GM21515 (cell line): ENCODE measurements around the gene ARHGEF10L.

Experiments used
- ATAC-seq: cut with Tn5 transposase; IDR thresholded peaks from one replicate; pipeline ENCODE4 v1.9.1; 2021; ENCODE audit not compliant: unreplicated experiment

Gene ARHGEF10L

DNA sequence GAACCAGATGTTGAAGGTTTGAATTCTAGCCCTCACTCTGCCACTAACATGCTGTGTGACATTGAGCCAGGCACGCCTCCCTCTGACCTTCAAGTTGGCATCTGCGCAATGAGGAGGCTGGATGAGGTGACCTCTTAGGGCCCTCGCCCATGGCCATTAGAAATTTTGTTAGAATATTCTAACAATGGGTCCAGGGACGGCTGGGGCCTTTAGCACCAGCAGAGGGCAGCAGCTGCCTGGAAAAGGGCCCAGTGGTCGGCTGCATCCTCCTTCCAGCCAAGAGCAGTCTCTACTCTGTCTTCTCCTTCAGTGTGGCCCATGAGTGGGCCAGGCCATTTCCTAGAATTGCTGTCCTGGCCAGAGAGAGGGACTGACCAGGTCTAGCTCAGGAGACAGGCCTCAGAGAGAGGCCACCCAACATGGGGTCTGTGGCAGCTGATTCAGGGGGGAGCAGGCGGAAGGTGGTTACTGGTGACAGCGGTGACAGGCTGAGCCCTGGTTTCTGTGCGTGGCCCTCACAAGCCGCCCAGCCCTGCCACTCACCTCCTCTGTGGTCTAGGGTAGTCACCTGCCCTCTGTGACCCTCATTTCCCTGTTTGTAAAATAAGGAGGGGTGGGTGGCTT lies 114.3 kb downstream of the ARHGEF10L start:
- no peak for ATAC-seq

DNA sequence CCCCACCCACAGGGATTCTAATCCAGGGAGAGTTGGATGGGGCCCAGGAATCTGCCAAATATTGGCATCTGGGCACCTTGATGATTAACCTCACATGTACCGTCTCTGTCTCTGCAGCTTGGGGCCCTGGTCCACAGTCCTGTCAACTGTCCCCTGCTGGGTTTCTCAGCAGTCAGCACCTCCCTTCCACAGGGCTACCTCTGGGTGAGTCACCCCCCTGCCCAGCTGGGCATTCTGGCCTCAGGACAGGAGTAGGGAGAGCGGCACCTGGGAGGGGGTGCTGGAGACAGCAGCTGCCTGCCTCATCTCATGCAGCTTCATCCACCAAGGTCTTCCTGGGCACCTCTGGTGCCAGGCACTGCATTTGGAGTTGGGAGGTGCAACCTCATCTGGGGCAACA lies 115.0 kb downstream of the ARHGEF10L start:
- ATAC-seq: no peak

DNA sequence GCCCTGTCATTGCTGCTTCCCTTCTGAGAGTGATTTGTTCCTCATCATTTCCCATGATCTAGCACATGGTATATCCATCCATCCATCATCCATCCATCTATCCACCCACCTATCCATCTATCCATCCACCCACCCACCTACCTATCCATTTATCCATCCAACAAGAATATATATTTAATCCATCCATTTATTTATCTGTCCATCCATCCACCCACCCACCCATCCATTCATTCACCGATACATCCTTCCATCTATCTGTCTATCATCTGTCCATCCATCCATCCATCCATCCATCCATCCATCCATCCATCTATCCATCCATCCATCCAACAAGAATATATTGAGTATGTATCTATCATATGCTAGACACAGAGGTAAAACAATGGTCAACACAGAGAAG lies 115.7 kb downstream of the ARHGEF10L start:
- no peak for ATAC-seq

DNA sequence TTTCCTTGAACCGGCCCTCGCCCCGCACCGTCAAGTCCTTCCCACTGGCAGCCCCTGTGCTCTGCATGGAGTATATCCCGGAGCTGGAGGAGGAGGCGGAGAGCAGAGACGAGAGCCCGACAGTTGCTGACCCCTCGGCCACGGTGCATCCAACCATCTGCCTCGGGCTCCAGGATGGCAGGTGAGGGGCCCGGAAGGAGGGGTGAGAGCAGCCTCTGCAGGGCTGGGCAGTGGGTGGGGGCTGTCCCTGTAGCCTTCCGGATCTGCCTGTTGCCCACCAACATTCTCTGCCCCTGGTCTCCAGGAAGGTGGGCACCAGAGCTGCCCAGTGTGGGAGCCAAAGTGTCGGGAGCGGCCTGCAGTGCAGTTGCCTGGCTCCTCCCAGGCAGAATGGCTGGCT lies 116.4 kb downstream of the ARHGEF10L start:
- ATAC-seq: no peak

DNA sequence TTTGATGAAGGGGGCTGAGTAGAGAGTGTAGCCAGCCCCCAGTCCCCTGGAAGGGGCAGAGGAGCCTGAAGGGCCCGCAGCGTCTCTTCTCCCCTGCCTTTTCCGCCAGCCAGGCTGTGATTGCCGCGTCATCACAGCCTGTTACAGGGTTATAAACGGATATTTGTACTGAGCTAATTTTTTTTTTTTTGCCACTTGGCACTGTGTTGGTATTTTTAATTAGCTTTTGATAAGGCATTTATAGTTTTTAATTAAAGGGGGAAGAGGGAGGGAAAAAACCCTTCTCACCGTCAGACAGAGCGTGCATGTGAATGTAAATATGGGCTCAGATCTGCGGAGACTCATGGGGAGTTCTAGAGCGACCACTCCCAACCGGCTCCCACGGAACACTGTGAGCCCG lies 117.9 kb downstream of the ARHGEF10L start:
- ATAC-seq: no peak

DNA sequence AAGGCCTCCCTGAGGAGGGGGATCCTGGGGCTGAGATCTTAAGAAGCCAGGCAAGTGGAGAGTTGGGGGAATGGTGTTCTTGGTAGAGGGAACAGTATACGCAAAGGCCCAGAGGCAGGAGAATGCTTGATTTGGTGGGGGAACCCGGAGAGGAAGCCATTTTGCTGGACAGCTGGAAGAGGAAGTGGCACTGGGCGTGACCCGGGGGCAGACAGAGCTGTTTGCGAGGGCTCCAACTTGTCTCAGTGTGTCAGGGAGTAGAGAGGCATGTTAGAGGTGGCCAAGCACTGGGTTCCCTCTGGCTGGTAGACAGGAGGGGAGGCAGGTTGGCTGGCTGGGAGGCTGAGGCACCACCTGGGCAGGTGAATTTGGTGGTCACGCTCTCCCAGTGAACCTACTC lies 119.3 kb downstream of the ARHGEF10L start:
- no peak for ATAC-seq

DNA sequence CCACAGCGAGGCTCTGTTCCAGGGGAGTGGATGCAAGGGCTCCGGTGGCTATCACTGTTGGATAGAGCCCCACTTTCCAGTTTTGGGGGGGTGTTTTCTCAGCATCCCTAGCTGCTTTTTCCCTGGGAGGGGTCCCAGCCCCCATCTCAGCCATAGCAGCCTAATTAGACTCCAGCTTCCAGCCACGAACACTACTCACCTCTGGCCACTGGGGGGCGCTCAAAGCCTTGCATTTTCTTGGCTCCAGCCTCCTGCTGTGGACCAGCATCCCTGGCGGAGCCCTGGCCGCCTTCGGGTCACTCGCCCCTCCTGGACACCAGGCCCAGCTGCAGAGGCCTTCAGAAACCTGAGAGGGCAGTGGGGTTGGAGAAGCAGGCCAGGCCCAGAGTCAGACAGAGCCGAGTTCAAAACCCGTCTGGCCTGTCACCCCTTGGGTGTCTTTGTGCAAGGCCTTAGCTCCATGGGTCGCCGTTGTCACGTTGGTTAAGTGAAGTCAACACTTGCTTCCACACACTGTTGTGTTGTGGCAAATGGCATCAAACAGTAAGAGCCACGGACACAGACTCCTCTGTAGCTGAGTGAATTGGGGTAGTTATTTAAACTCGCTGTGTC lies 122.2 kb downstream of the ARHGEF10L start:
- ATAC-seq: no peak

DNA sequence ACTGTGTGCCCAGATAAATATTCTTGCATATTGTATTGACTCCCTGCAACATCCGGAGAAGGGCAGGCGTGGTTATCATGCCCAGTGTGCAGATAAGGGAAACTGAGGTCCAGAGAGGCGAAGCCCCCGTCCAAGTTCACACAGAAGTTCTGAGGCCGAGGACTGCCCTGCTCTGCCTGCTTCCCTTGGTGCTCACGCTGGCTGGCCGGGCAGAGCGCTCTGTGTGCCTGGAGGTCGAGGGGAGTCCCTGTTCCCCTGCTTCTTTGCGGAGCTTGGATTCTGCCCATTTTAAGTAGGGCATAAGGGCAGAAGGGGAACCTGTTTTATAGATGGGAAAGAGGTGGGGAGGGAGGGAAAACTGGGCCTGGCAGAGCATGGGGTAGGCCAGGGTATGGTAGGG lies 122.8 kb downstream of the ARHGEF10L start:
- no peak for ATAC-seq

DNA sequence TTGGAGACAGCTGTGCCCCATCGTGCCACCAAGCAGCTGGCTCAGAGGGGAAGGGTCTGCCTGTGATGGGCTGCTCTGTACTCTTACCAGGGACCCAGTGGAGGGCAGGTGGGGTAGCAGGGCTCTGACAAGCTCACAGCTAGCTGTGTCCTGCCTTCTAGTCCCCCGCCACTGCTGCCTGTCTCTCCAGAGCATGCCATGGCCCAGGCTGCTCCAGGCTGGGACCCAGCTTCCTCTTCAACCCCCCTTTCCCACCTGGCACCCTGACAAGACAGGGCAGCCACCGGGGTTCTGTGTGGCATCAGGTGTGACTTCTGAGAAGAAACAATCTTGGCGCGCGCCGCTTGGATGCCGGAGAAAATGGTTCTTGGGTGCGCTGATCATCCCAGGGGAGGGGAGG lies 123.3 kb downstream of the ARHGEF10L start:
- no peak for ATAC-seq

DNA sequence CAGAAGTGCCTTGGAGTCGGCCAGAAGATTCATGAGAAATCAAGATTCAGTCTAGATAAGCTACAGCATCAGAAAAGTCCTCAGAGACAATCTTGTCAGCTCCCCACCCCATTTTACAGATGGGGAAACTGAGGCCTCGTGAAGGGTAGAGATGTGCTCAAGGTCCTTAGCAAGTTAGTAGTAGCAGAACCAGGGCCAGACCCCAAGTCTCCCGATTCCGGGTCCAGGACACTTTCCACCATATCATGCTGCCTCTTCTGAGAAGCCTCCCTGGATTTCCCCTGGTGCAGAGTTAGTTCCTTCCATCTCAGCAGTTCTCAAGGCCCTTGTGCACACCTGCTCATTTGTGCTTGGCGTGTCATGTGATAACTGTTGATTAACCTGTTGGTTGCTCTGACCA lies 124.1 kb downstream of the ARHGEF10L start:
- no peak for ATAC-seq

DNA sequence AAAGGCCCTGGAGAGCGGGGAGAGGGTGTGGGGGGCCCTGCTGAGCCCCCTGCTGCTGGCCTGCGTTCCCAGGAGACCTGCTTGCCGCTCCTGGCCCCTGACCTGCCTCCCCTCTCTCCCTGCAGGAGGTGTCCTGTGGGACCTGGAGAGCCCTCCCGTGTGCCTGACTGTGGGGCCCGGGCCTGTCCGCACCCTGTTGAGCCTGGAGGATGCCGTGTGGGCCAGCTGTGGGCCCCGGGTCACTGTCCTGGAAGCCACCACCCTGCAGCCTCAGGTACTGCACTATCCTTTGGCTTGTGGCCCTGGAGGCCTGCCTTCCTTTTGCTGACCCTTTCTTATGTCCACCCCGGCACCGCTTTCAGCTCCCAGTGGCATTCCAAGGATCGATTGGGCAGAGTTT lies 124.8 kb downstream of the ARHGEF10L start:
- no peak for ATAC-seq

DNA sequence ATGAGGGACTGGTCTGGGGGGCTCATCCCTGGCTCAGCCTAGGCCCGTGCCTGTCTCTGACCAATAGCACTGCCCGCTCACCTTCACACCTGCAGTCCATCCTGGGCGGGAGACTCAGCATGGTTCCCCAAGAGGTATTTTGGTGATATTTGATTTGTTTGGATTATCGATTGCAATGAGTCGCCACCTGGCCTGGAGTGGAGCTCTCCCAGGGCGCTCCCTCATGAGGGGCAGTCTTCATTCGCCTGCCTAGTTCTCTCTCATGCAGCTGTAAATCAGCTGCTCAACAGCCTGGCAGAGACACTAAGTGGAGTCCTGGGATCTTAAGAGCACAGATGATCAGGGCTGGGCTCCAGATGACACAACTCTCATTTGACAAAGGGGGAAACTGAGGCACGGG lies 125.6 kb downstream of the ARHGEF10L start:
- no peak for ATAC-seq

DNA sequence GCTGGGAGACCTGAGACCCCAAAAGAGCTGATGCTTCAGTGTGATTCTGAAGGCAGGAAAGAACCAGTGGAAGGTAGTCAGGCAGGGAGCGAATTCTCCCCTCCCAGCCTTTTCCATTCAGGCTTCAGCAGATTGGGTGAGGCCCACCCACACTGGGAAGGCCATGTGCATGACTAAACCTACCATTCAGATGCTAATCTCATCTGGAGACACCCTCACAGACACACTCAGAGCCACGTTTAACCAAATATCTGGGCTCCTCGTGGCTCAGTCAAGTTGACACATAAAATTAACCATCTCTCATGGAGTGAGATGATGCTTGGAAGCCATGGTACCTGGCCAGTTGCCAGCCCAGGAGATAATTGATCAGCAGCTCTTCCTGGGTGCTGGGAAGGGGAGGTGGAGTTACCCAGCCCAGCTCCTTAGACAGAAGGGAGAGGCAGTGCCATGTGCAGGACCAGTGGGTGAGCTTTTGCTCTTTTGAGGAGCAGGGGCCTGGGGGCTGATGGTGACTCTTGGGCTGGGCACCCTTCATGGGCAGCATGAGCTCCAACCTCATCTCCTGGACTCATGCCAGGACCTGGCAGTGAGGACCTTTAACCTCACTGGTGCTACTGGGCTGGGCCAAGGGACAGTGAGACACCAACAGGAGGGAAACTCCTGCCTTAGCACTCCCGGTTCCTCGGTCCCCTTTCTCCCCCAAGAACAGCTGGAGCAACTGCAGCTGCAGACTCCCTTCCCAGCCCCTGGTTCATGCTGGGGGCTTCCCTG lies 126.6 kb downstream of the ARHGEF10L start:
- no peak for ATAC-seq

DNA sequence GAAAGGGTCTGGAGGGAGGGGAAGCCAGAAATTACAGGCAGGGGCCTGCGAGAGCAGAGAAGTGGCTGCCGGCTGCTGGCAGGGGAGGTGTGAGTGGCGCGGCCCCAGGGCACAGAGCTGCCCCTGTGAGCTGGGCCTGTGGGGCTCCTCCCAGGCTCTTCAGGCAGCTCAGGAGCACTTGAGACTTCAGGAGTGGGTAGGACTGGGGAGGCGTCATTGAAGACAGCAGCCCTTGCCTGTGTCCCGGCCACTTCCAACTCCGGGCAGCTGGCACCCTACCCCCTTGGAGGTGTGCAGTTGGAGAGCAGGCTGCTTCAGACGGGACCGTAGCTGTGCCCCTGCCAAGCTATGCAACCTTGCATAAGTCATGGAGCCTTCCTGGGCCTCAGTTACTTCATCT lies 128.1 kb downstream of the ARHGEF10L start:
- no peak for ATAC-seq

DNA sequence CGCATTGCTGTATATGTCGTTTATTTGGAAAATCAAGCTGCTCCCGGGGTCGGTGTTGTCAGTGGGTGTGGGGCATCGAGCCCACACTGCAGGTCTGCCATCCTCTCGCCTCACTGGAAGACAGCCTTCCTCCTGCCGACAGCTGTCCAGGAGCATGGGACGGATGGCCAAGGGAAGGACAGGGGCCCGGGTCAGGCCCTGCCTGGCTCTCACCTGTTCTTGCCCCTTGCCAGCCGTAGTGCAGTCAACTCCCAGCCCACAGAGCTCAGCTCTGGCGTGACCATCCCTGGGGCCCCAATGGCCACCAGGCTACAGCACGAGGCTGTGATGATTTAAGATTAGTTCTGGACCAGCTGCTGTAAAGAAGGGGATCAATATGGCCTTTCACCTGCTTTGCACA lies 128.7 kb downstream of the ARHGEF10L start:
- no peak for ATAC-seq

DNA sequence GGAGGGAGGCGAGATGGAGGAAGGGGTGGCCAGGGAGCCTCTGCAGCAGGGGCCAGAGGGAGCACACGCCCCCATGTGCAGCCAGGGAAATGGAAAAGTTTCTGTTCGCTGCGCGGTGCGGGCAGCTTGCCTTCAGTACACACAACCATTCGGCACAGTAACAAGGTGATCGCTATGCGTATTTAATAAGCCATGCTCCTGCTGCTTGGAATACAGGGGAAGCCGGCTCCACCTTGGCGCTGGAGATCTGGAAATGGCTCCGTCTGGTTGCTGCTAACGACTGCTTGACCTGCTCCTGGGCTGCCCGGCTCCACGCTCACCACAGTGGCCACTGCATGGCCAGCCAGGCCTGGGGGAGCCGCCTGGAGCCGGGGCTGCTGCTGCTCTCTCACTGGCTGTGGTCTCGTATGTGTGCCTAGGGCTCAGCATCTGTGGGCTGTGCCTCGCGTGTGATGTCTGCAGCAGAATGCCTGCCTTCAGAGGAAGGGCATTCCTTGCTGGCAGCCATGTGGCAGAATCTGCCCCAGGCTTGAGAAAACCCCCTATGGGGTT lies 129.2 kb downstream of the ARHGEF10L start:
- no peak for ATAC-seq

DNA sequence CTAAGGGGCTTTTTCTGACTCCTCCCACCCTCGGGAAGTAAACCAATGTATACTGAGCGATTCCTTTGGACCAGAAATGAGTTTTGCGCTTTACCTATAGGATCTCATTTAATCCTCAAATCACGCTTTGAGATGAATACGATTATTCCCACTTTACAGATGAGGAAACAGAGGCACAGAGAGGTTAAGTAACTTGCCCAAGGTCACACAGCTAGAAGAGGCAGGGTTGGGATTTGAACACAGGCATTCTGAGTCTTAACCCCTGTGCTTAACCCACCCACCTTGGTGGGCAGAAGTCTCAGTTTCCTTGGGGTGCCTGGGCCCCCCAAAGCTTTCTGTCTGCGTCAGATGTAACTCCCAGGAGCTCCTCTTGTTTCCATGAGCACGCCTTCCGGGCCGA lies 129.8 kb downstream of the ARHGEF10L start:
- no peak for ATAC-seq

DNA sequence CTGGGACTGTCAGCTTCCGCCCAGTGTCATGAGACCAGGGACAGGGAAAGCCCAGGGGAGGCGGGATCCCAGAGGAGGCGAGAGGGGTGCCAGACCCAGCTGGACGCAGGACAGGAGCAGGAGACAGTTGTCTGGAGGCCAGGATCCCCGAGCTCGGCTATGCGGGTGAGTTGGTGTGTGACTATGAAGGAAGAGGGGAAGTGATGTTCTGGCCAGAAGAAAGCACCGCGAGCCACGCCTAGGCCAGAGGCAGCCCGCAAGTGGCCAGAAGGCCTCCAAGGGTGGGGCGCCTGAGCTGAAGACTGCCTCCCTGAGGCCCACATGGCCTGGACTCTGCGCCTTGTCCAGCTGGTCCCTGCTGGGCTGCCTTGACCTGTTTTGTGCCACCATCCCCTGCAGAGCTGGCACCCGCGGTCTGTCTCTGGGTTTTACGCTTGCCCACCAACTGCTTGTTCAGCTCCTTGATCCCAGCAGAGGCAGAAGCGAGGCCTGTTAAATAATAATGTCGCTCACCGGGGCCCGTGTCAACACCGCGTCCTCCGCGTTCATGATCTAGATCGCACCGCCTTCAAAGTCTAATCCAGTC lies 130.5 kb downstream of the ARHGEF10L start:
- no peak for ATAC-seq

DNA sequence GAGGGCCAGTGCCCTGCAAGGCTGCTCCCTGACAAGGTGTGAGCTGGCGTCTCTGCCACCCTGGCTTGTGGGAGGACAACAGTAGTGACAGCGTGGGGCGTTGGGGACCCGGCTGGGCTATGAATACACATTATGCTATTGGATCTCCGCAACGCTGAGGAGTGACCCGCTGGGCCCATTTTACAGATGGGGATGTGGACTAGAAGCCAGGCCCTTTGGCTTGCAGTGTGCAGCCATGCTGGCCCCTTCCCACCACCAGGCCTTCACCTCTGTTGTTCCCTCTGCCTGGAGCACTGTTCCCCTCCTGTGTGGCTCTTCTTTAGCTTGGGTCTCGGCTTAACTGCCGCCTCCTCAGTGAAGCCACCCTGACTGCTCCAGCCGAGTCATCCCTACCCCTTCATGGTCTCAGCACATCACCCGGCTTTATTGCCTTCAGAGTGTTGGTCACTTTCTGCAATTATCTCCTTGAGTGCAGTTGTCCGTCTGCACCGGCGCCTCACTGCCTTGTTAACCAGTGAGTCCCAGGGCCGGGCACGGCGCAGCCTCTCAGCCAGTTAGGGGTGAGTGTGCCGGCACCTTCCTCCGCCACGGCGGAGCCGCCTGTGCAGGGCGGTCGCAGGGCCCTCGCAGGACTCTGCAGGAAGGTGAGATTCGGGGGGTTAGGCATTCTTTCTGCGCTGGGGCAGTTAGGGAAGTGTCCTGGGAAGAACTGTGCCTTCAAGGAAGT lies 131.3 kb downstream of the ARHGEF10L start:
- no peak for ATAC-seq

DNA sequence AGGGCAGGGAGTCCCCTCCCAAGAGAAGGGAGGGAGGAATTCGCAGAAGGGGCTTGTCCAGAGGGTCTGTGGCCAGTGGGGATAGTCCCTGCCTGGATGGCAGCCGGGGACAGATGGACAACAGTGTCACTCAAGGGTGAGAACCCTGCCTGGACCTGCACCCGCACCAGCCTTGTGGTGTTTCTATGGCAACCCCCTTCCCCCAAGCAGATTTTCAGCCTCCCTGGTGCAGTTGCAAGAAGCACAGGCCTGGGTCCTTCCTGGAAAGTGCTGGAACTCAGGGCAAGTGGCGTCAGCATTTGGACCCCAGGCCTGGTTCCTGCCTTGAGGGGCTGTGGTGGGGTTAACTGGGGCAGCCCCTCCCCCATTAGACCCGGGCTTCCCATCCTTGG lies 131.8 kb downstream of the ARHGEF10L start:
- ATAC-seq: no peak

DNA sequence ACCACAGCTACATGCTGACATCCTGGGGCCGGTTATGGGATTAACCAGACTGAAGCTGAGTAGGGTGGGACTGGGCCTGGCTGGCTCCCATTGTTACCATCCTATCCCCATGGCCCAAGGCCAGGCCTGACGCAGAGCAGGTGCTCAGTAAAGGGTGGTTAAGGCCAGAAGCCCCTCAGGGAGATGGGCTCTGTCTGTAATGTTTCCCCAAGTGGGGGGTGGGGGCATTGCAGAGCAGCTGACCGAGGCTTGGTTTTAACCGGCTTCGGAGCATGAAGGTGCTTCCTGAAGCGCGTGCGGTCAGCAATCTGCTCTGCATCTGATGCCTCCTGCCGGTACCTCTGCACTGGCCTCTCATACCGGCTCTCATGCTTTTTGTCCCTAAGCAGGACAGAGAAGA lies 132.2 kb downstream of the ARHGEF10L start:
- ATAC-seq: no peak
